ENCODE measurements around the gene CADPS2.

CADPS2 gene

DNA sequence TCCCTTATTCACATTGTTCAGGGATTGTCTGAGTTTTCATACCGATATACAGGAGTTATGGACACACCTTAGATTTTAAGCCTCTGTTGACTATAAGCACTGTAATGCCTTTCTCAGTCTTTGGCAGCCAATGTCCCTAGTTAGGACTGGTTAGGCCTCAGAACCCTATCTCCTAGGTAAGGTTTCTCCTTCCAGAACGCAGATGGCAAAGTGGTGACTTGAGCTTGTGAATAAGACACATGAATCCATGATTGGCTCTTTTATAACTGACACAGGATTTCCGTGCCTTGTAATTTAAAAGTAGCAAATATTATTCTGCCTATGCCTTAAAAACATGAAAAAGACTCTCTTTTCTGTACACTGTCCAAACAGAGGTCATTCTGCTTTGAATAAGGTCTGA lies 171.1 kb downstream of the CADPS2 start (continued):
- TF ChIP-seq CSDC2 (CRISPR knock-in tag; IDR thresholded peaks at IDR 0.05): no peak
- no peak for TF ChIP-seq ISL1 (CRISPR knock-in tag; IDR thresholded peaks at IDR 0.05)
- TF ChIP-seq GLIS3 (CRISPR knock-in tag; IDR thresholded peaks at IDR 0.05): no peak
- TF ChIP-seq, protein P1, sequence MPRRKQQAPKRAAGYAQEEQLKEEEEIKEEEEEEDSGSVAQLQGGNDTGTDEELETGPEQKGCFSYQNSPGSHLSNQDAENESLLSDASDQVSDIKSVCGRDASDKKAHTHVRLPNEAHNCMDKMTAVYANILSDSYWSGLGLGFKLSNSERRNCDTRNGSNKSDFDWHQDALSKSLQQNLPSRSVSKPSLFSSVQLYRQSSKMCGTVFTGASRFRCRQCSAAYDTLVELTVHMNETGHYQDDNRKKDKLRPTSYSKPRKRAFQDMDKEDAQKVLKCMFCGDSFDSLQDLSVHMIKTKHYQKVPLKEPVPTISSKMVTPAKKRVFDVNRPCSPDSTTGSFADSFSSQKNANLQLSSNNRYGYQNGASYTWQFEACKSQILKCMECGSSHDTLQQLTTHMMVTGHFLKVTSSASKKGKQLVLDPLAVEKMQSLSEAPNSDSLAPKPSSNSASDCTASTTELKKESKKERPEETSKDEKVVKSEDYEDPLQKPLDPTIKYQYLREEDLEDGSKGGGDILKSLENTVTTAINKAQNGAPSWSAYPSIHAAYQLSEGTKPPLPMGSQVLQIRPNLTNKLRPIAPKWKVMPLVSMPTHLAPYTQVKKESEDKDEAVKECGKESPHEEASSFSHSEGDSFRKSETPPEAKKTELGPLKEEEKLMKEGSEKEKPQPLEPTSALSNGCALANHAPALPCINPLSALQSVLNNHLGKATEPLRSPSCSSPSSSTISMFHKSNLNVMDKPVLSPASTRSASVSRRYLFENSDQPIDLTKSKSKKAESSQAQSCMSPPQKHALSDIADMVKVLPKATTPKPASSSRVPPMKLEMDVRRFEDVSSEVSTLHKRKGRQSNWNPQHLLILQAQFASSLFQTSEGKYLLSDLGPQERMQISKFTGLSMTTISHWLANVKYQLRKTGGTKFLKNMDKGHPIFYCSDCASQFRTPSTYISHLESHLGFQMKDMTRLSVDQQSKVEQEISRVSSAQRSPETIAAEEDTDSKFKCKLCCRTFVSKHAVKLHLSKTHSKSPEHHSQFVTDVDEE (CRISPR knock-in tag; IDR thresholded peaks at IDR 0.05): no peak

DNA sequence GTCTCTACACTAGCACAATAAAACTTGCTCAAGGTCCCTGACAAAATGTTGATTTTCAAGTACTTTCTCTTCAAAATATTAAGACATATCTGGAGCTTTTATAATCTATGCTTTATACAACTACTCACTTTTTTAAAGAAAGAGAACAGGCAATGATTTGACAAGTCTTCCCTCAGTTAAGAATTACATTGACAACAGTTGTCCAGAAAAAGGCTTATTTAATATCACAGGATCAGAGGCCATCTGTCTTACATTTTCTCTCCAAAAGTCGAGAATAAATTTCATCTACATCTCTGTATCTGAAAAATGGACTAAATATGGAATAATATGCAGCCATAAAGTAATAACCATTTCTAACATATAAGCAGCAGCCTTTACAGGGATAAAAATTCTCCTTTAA lies 175.3 kb downstream of the CADPS2 start:
- TF ChIP-seq CSDC2 (CRISPR knock-in tag; IDR thresholded peaks at IDR 0.05) (no peak), RARB (CRISPR knock-in tag; IDR thresholded peaks at IDR 0.05) (no peak), CSRNP3 (CRISPR knock-in tag; IDR thresholded peaks at IDR 0.05) (no peak), SNAI2 (CRISPR knock-in tag; IDR thresholded peaks at IDR 0.05) (no peak), TOX (CRISPR knock-in tag; IDR thresholded peaks at IDR 0.05; ENCODE audit: borderline replicate concordance) (no peak), ARNTL (CRISPR knock-in tag; IDR thresholded peaks at IDR 0.05; ENCODE audit: borderline replicate concordance, low read depth) (no peak), ESRRG (CRISPR knock-in tag; IDR thresholded peaks at IDR 0.05) (no peak), ZFP3 (CRISPR knock-in tag; IDR thresholded peaks at IDR 0.05) (no peak), PATZ1 (CRISPR knock-in tag; IDR thresholded peaks at IDR 0.05; ENCODE audit: borderline replicate concordance) (no peak), OSR1 (CRISPR knock-in tag; IDR thresholded peaks at IDR 0.05) (no peak), ZC3H10 (CRISPR knock-in tag; IDR thresholded peaks at IDR 0.05) (no peak), GLIS3 (CRISPR knock-in tag; IDR thresholded peaks at IDR 0.05) (no peak)
- TF ChIP-seq, protein P2, sequence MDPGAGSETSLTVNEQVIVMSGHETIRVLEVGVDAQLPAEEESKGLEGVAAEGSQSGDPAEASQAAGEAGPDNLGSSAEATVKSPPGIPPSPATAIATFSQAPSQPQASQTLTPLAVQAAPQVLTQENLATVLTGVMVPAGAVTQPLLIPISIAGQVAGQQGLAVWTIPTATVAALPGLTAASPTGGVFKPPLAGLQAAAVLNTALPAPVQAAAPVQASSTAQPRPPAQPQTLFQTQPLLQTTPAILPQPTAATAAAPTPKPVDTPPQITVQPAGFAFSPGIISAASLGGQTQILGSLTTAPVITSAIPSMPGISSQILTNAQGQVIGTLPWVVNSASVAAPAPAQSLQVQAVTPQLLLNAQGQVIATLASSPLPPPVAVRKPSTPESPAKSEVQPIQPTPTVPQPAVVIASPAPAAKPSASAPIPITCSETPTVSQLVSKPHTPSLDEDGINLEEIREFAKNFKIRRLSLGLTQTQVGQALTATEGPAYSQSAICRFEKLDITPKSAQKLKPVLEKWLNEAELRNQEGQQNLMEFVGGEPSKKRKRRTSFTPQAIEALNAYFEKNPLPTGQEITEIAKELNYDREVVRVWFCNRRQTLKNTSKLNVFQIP (CRISPR knock-in tag; IDR thresholded peaks at IDR 0.05; ENCODE audit: borderline replicate concordance, low read depth): no peak
- ATAC-seq: no peak

GRCh38 chr7:122709930-122710646 lies 176.2 kb downstream of the CADPS2 start:
- no peak for ATAC-seq
- TF ChIP-seq, protein P2 (CRISPR knock-in tag; IDR thresholded peaks at IDR 0.05; ENCODE audit: borderline replicate concordance, low read depth): no peak
- no peak for TF ChIP-seq ZNF565 (CRISPR knock-in tag; conservative IDR thresholded peaks at IDR 0.05; ENCODE audit: low read depth)
- no peak for TF ChIP-seq ZC3H10 (CRISPR knock-in tag; IDR thresholded peaks at IDR 0.05)
- no peak for TF ChIP-seq ZFP3 (CRISPR knock-in tag; IDR thresholded peaks at IDR 0.05)
- TF ChIP-seq RARB (CRISPR knock-in tag; IDR thresholded peaks at IDR 0.05): no peak
- TF ChIP-seq ARNTL (CRISPR knock-in tag; IDR thresholded peaks at IDR 0.05; ENCODE audit: borderline replicate concordance, low read depth): no peak
- TF ChIP-seq ZNF8 (CRISPR knock-in tag; IDR thresholded peaks at IDR 0.05): no peak

DNA sequence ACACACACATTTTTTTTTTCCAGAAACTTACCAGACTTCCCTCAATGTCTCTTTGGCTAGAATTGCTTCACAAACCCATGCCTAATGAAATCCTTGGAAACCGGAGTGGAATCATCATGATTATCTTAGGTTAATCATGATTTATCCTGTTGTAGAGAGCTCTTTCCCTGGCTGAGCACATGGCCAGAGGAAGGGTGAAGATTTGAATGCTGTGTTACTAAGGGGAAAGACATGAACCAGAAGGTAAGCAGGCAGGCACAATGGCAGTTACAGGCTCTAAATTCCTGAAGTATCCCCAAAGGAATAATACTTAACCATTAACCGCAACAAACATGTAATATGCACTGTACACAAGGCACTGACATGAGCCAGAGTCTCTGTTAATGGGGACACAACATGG lies 179.4 kb downstream of the CADPS2 start:
- no peak for ATAC-seq
- TF ChIP-seq ZFP30 (CRISPR knock-in tag; IDR thresholded peaks at IDR 0.05): no peak
- TF ChIP-seq GLIS3 (CRISPR knock-in tag; IDR thresholded peaks at IDR 0.05): no peak
- TF ChIP-seq ARNTL (CRISPR knock-in tag; IDR thresholded peaks at IDR 0.05; ENCODE audit: borderline replicate concordance, low read depth): no peak
- no peak for TF ChIP-seq RARB (CRISPR knock-in tag; IDR thresholded peaks at IDR 0.05)
- TF ChIP-seq, protein P2 (CRISPR knock-in tag; IDR thresholded peaks at IDR 0.05; ENCODE audit: borderline replicate concordance, low read depth): no peak
- TF ChIP-seq CSDC2 (CRISPR knock-in tag; IDR thresholded peaks at IDR 0.05): no peak
- no peak for TF ChIP-seq BACH2 (CRISPR knock-in tag; IDR thresholded peaks at IDR 0.05; ENCODE audit: borderline replicate concordance)
- no peak for TF ChIP-seq ZC3H10 (CRISPR knock-in tag; IDR thresholded peaks at IDR 0.05)
- TF ChIP-seq, protein P1 (CRISPR knock-in tag; IDR thresholded peaks at IDR 0.05): no peak
- no peak for TF ChIP-seq ZNF8 (CRISPR knock-in tag; IDR thresholded peaks at IDR 0.05)

Data from SK-N-SH treated with all-trans-retinoic acid at 6 μM for 48 hours (cell line).